ENCODE data around the gene LCOR. TPM values are rescaled to one million over a fixed set of nuclear protein-coding genes. Genes with fewer than 3 reads are reported as not detected.

The LCOR gene
- total RNA-seq, 4 donors from 2014 or later = 29.1 to 60.9 (median 42.4) TPM

DNA sequence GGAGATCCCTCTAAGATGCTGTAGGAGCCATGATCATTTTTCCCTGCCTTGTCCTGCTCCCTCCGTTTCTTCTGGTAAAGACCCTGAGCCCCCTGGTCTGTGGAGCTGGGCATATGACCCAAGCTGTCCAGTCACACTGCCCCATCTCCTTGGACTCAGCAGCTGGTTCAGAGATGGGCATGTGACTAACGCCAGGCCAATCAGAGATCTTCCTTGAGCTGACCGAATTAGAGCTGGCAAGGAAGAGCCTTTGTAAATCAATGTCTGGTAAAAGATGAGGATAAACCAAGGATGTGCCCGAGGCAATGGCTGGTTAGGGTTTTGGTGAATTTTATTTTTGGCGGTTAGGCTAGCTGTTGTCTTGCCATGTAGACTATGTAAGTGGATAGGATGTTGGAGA, 173.3 kb downstream of the LCOR start:
- DNase-seq = no peak
- intact Hi-C loops (cut with DNase I) = no loop called here
- H3K4me3 ChIP-seq (replicated peaks in 1 of 3) = no peak overlapping the region
- no peaks in the 10 kb centered on the region for H3K9me3 ChIP-seq
- TF ChIP-seq, protein P1, sequence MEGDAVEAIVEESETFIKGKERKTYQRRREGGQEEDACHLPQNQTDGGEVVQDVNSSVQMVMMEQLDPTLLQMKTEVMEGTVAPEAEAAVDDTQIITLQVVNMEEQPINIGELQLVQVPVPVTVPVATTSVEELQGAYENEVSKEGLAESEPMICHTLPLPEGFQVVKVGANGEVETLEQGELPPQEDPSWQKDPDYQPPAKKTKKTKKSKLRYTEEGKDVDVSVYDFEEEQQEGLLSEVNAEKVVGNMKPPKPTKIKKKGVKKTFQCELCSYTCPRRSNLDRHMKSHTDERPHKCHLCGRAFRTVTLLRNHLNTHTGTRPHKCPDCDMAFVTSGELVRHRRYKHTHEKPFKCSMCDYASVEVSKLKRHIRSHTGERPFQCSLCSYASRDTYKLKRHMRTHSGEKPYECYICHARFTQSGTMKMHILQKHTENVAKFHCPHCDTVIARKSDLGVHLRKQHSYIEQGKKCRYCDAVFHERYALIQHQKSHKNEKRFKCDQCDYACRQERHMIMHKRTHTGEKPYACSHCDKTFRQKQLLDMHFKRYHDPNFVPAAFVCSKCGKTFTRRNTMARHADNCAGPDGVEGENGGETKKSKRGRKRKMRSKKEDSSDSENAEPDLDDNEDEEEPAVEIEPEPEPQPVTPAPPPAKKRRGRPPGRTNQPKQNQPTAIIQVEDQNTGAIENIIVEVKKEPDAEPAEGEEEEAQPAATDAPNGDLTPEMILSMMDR (IDR thresholded peaks at IDR 0.05) = no peak
- no peaks in the 10 kb centered on the region for H3K27me3 ChIP-seq
- no peaks in the 10 kb centered on the region for H3K4me1 ChIP-seq
- H3K36me3 ChIP-seq = no peaks in the 10 kb centered on the region
- H3K27ac ChIP-seq = no peak overlapping the region
- WGBS, 2 donors = 86 to 89% methylated on average over 5 of the region's 5 CpGs

GRCh38 chr10:97006364-97006763, 174.3 kb downstream of the LCOR start:
- Histone ChIP-seq H3K9me3 (no peaks in the 10 kb centered on the region), H3K36me3 (no peaks in the 10 kb centered on the region), H3K4me1 (no peaks in the 10 kb centered on the region), H3K27me3 (no peaks in the 10 kb centered on the region), H3K4me3 (replicated peaks in 1 of 3) (no peak overlapping the region), H3K27ac (no peak overlapping the region)
- intact Hi-C loops (cut with DNase I) = no loop called here
- WGBS, 2 donors = 61 to 67% methylated on average over 6 of the region's 6 CpGs
- DNase-seq = no peak
- TF ChIP-seq, protein P1 (IDR thresholded peaks at IDR 0.05) = no peak
- no peak for TF ChIP-seq POLR2A (IDR thresholded peaks at IDR 0.05)

- Histone ChIP-seq H3K27ac (no peak overlapping the region), H3K4me3 (replicated peaks in 1 of 3) (no peak overlapping the region), H3K4me1 (no peaks in the 10 kb centered on the region), H3K36me3 (no peaks in the 10 kb centered on the region), H3K9me3 (no peaks in the 10 kb centered on the region), H3K27me3 (no peaks in the 10 kb centered on the region)
- intact Hi-C loops (cut with DNase I) = no loop called here
- DNase-seq = no peak
- TF ChIP-seq, protein P1 (IDR thresholded peaks at IDR 0.05) = no peak
- TF ChIP-seq POLR2A (IDR thresholded peaks at IDR 0.05) = no peak
- 95 to 96% methylated on average over 1 of the region's 1 CpG for WGBS, 2 donors
These were observed 175.3 kb downstream of the LCOR start for GRCh38 chr10:97007417-97007816.

DNA sequence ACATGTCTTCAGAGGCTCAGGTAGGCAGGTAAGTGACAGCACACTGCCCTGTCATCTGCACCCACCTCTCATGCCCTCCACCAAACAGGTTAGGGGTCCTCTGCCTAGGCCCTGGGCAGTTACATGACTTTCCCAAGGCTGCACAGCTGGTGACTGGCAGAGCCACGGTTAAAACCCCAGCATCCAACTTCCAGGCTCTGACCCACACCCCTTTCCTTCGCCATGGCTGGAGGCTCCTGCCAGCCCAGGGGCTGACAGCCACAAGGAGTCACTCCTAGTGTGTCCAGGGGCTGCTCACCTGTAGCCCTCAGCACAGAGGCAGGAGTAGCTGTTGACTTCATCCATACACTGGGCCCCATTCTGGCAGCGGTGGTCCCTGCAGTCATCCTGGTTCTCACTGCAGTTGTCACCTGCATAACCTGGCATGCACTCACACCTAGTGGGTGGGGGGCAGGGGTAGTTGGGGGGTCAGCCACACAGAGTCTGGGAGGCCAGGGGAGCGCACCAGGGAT, 178.7 kb downstream of the LCOR start:
- DNase-seq = no peak
- 92 to 100% methylated on average over 2 to 3 of the region's 4 CpGs for WGBS, 2 donors
- no peaks in the 10 kb centered on the region for H3K4me1 ChIP-seq
- no peak for TF ChIP-seq POLR2A (IDR thresholded peaks at IDR 0.05)
- TF ChIP-seq, protein P1 (IDR thresholded peaks at IDR 0.05) = no peak
- no peaks in the 10 kb centered on the region for H3K27me3 ChIP-seq
- no peaks in the 10 kb centered on the region for H3K36me3 ChIP-seq
- intact Hi-C loops (cut with DNase I) = no loop called here
- no peak overlapping the region for H3K27ac ChIP-seq
- H3K9me3 ChIP-seq = no peaks in the 10 kb centered on the region
- H3K4me3 ChIP-seq (replicated peaks in 1 of 3) = no peak overlapping the region

GRCh38 chr10:97011397-97011796, 179.3 kb downstream of the LCOR start:
- no peak overlapping the region for H3K27ac ChIP-seq
- TF ChIP-seq, protein P1 (IDR thresholded peaks at IDR 0.05) = no peak
- no peak for TF ChIP-seq POLR2A (IDR thresholded peaks at IDR 0.05)
- no peaks in the 10 kb centered on the region for H3K9me3 ChIP-seq
- DNase-seq = no peak
- no peaks in the 10 kb centered on the region for H3K36me3 ChIP-seq
- H3K4me3 ChIP-seq (replicated peaks in 1 of 3) = no peak overlapping the region
- no peaks in the 10 kb centered on the region for H3K4me1 ChIP-seq
- H3K27me3 ChIP-seq = no peaks in the 10 kb centered on the region
- intact Hi-C loops (cut with DNase I) = no loop called here

All from thyroid gland (tissue), 4 donors.